SK-N-SH (cell line): ENCODE data around the gene EPB41L2.

ENCODE experiments used
- TEAD4 ChIP-seq: IDR thresholded peaks from 2 replicates; pipeline ENCODE4 v1.4.0; 2012; ENCODE audit warnings: mild to moderate bottlenecking, borderline replicate concordance; ENCODE audit not compliant: insufficient read depth
- TF ChIP-seq, protein P1 (sequence below): fragments of 200-600 bp; sonication (generic); IDR thresholded peaks from 2 replicates; pipeline ENCODE4 v1.6.1; 2017; ENCODE audit warnings: antibody characterized with exemption, mild to moderate bottlenecking, moderate library complexity

- TF ChIP-seq, protein P1, sequence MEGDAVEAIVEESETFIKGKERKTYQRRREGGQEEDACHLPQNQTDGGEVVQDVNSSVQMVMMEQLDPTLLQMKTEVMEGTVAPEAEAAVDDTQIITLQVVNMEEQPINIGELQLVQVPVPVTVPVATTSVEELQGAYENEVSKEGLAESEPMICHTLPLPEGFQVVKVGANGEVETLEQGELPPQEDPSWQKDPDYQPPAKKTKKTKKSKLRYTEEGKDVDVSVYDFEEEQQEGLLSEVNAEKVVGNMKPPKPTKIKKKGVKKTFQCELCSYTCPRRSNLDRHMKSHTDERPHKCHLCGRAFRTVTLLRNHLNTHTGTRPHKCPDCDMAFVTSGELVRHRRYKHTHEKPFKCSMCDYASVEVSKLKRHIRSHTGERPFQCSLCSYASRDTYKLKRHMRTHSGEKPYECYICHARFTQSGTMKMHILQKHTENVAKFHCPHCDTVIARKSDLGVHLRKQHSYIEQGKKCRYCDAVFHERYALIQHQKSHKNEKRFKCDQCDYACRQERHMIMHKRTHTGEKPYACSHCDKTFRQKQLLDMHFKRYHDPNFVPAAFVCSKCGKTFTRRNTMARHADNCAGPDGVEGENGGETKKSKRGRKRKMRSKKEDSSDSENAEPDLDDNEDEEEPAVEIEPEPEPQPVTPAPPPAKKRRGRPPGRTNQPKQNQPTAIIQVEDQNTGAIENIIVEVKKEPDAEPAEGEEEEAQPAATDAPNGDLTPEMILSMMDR: no peak
- no peak for TF ChIP-seq TEAD4
Observed at GRCh38 chr6:130849594-130849993, 213.5 kb downstream of the EPB41L2 start.
